HPDE6-E6E7 (cell line): ENCODE data around the gene CDC25C.
"Not testable (repeated sequence)": the region's sequence is repeated elsewhere in the genome, so short reads cannot be mapped to it uniquely, and the experiment has no call there.

Experiments
- DNase-seq: peaks from one replicate; pipeline ENCODE4 v3.0.0; 2011; ENCODE audit warnings: missing footprints; ENCODE audit errors: extremely low spot score

Gene CDC25C

DNA sequence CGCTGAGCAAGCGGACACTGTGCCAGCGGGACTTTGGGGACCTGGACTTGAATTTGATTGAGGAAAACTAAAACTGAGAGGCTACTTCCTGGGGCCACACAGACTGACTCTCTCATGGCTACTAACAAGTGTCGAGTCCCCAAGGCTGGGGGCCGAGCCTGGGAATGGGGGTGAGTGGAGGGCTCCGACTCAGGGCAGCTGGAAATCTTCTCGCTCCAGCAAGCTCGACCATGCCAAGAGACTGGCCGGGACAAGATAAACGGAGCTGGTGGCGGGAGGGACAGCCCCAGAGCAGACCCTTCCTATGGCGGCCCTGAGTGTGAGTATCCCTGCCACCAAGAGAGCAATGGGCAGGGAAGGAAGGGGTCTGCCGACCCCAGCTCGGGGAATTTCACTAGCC lies 15.3 kb upstream of the CDC25C start:
- DNase-seq, result no peak

DNA sequence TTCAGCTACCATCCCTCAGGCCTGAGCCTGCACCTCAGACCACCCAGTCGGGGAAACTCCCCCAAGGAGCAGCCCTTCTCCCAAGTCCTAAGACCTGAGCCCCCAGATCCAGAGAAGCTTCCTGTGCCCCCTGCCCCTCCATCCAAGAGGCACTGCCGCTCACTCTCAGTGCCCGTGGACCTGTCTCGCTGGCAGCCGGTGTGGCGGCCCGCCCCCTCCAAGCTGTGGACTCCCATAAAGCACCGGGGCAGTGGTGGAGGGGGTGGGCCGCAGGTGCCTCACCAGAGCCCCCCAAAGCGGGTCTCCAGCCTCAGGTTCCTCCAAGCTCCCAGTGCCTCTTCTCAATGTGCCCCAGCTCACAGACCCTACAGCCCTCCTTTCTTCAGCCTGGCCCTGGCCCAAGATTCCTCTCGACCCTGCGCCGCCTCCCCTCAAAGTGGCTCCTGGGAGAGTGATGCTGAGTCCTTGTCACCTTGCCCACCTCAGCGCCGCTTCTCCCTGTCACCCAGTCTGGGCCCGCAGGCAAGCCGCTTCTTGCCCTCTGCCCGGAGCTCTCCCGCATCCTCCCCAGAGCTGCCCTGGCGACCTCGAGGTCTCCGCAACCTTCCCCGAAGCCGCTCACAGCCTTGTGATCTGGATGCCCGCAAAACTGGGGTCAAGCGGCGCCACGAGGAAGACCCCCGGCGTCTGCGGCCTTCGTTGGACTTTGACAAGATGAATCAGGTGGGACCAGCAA lies 13.5 kb upstream of the CDC25C start:
- no peak for DNase-seq

DNA sequence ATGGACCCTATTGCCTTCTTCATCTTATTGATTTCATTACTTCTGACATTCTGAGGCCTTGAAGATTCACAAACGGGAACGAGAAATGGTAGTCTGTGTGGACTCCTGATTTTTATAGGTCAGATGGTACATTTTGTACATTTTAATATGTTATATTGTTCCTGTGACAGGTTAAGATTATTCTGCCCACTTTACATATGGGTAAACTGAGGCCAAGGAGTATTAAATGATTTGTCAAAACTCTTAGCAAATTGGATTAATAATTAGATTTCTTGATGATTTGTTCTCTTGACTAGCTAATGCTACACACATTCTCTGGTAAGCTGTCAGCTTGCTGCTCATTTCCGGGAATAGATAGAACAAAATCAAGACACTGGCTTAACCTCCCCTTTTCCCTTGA lies 8.4 kb upstream of the CDC25C start:
- no peak for DNase-seq

DNA sequence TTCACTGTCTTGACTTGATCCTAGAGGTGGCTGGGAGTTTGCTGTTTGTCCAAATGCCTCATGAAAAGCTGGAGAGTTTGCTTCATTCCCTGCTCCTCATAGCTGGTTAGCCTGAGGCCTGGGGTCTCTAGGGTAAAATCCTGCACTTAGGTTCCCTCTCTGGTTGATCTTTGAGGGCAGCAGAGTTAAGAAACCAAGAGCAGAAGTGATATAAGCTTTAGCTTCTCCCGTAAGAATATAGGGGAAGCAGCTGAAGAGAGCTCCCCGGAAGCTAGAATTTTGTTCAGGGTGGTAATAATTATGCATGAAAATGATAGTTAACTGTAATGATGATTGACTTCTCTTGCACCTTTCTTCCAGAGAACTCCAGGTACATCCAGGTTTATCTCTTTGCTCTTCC lies 7.9 kb upstream of the CDC25C start:
- DNase-seq, result no peak

DNA sequence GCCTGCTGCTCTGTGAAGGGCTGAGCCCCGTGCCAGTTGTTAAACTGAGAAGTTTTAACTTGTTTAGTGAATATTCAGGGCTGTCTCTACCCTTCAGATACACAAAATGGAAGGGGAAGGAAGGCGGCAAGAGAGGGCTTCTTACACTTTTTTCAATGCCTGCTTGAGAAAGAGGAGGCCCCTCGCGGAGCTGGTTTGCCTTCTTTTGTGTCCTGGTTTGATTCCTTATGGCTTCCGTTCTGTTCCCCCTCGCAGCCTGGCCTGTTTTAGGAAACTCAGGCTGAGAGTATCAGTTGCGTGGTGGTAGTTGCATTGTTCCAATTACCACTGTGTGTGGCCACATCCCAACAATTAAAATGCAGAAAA lies 7.5 kb upstream of the CDC25C start:
- DNase-seq, result no peak

DNA sequence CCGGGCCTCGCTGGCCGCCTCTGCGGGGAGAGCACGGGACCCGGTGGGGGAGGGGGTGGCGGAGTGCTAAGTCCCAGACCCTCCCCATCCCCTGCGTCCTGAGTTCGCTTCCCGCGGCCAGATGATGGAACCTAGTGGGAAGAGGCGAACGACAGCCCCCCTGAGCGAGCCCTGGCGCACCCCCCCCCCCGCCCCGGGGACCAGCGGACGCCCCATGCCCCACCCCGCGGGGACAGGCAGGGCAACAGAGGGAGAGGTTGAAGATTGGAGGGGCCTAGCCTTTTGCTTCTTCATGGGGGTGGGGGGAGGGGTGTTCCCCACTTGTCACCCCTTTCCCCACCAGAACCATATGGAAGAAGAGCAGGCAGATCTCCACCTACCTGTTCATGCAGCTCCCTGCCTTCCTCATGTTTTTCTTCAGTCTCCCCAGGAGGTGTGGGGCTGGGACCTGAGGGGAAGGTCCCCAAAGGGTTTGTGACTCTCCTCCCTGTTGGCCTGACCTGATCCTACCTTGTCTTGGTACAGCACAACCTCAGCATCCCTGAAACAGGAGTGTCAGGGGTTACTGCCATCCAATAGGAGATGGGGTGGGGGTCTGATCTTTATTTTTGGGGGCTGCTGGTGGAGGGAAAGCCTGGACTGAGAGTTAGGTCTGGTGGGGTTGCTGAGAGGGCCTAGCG lies 6.9 kb upstream of the CDC25C start:
- no peak for DNase-seq

DNA sequence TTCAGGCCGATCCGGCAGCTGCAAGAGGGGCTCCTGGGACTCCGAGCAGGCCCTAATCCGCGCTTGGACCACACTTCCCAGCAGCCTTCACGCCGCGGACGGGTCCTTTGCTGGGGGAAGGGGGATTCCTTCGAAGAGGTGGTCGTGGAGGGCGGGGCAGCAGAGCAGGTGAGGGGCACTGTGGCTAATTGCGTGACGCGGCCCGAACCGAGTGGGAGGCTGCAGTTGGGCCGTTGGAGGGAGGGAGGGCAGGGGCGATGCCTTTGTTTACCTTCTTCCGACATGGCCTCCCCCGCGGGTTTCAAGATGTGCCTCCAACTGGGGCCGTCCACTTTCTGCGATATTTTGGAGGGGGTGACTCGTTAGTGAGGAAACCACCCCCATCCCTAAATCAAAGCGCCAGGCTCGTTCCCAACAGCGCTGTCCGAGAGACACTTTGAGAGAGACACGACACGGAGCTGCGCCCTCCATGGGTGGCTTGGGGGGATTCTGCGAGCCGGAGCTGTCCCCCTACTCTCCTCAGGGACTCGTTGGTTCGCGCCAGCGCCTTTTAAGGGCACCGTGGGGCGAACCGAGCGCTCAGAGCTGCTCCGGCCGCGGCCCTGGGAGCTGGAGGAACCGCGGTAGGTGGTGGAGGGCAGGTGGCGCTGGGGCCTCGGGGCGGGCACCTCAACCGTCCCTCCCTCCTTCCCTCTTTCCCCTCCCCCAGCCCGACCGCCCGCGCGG lies 6.2 kb upstream of the CDC25C start, which contains the start of gene FAM53C:
TSS of gene FAM53C (plus strand) at position 582 of the 726 bp plus-strand sequence. CDS start 3,070 bp downstream, outside the sequence.
- peak; percentile 79 for DNase-seq

DNA sequence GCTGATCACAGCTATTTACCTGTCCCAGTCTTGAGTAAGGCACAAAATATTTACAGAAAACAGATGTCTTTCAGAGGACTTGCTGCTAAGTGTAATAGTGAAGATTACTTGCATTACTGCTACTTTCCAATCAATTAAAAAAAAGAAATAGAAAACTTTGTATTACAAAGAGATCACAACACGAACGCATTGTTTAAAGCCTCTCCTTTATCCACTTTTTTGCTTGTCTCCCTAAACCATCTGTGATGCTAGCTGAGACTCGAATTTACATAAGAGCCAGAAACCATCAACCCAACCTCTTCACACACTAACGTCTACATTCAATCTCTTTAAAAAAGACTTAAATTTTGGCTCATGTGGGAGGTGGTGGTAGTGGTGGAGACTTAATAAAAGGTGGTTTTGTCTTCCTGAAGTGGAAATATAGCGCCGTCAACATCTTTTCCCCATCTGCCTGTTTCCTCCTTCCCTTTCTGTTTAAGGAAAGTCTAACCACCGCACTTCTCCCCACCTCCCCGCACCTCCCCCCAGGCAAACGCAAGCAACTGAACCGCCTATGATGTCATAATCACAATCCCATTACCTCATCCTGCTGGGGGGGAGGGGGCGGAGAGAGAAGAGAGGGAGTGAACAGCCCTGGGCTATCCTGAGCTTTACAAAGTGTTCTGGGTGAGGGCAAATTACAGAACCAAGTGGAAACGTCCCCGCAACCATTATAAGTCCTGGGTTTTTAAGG lies 5.5 kb upstream of the CDC25C start:
- DNase-seq, result peak; percentile 33

DNA sequence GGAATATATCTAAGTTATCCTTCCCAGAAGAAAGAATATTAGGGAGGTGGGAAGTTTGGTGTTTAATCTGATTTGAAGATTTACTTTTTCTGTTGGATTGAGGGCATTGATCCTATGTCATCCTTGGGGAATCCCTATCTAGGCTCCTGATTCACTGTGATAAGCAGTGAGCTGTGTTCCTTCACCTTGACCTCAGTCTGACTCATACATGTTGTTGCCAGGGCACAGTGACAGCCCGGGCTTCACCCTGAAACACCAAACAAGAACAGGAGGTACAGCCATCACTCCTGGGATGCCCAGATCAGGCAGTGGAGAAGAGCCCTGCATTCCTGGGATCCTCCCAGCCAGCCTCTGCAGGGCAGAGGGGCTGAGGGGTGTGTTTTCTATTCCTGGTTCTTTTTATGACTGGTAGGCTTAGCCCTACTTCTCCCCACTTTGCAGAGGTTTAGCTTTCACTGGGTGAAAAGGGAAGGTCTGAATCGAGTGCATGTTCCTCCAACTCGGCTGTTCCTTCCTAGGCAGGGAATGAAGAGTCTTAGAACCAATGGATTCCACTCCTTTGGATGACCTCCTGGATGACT lies 3.4 kb upstream of the CDC25C start:
- peak; percentile 29 for DNase-seq

DNA sequence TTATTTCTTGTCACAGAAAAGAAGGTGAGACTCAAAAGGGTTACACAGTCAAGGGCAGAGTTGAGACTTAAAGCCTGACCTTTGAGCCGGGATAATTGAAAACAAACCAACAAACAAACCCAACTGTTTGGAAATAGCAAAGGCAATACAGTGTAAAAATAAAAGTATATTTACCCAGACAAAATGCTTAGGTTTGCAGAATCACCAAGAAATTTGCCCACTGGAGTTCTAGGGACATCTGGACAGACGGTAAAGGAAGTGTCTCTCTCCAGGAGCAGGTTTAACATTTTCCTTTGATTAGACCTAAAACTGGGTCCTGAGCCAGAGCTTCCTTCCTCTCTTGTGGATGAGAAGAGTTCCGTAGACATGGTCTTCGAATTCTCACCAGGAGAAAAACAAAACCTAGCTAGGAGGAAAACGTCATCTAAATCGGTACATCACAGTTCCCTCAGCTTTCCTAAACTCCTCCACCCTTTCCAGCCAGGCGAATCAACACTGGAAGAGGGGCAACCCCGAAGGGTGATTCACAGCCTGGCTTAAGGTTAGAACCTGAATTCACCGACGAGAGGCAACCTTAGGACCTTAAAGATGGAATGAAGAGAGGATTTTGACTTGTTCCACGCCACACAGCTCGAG lies 673 bp downstream of the CDC25C start:
- no peak for DNase-seq

DNA sequence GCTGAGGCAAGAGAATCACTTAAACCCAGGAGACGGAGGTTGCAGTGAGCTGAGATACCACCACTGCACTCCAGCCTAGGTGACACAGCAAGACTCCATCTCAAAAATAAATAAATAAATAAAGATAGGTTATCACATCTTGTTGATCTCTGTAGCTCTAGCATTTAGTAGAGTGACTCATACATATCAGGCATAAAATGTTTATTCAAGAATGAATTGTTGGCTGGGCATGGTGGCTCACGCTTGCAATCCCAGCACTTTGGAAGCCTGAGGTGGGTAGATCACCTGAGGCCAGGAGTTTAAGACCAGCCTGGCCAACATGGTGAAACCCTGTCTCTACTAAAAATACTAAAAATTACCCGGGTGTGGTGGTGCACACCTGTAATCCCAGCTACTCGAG lies 13.4 kb downstream of the CDC25C start:
- DNase-seq, result not testable (repeated sequence)

DNA sequence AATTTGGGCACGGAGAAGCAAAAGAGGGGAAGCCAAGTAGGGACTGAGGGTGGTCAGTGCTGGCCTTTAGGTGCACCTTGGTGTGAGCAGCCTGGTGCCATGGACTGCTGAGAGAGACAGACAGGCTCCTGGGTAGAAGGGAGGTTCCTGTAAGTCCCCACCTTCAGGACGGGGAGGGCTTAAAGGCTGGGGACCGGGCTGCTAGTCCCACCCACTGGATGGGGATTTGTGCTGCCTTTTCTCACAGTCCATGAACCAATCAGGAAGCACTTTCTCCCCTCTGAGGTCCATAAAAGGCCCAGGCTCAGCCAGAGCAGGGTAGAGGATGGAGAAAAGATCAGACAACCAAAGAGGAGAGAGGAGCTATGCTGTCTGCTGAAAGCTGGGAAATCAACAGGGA lies 15.2 kb downstream of the CDC25C start:
- no peak for DNase-seq

DNA sequence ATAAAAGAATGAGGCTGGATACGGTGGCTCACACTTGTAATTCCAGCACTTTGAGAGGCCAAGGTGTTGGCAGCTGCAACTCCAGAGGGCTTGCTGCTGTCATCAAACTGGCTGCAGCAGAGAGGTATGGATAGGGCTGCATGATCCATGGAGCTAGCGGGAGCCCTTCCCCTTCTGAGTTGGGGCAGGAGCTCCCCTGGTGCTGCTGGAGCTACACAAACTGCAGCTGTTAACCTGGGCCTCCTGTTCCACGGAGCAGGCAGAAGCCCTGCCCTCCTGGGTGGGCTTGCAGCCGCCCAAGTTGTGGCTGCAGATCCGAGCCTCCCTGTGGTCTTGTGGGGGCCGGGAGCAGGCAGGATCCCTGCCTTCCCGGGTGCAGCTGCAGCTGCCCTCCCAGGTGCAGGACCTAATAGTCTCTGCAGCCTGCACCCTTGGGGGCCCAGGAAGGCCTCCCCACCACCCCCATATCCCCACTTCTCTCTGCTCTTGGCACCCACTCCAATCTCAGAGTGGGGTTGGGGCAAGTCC lies 15.8 kb downstream of the CDC25C start:
- DNase-seq, result no peak

DNA sequence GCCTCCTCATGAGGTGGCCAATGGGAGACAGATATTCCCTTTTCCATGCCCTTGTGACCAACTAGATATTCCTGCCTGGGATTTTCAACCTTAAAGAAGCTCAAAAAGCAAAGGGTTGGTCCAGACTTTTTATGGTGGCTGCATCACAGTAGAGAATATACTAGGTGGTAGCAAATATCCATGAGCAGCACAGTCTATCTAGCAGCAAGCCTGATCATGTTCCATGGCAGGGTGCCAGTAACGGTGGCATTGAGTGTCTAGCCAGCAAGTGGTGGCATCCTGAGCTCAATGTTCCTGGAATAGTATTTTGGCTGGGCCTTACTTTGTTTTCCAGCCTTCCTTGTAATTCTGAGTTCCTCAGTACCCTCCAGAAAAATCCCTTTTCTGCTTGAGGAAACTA lies 25.8 kb downstream of the CDC25C start:
- peak; percentile 34 for DNase-seq

DNA sequence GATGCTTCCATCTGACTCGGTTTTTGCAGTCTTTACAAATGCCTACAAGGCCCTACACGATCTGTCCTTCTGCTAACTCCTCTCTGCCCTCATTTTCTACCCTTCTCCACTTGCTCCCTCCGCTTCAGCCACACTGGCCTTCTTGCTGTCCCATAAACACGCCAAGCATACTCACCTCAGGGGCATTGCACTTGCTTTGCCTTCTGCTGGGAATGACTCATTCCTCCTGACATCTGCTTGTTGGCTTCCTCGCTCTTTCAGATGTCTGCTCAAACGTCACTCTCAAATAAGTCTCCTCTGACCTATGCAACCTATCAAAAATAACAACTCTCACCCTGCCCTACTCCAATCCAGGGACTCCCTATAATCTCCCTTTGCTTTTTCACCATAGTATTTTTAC lies 28.2 kb downstream of the CDC25C start:
- peak; percentile 41 for DNase-seq

DNA sequence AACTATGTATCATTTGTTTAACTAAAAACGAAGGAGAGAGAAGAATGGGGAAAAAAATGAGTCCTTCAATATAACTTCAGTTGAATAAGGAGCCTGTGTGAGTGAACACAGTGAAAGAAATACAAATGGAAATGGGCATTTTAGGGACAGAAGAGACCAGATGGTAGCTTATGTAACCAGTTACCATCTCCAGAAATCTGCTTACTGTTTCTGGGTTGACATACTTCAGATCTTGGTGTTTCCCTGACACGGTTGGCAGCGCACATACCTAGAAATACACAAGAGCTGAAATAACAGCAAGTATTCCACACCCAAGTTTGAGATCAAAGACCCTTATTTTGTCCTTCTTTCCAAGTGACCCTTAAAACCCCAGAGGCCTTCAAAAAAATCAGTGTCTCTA lies 42.3 kb downstream of the CDC25C start:
- DNase-seq, result no peak

DNA sequence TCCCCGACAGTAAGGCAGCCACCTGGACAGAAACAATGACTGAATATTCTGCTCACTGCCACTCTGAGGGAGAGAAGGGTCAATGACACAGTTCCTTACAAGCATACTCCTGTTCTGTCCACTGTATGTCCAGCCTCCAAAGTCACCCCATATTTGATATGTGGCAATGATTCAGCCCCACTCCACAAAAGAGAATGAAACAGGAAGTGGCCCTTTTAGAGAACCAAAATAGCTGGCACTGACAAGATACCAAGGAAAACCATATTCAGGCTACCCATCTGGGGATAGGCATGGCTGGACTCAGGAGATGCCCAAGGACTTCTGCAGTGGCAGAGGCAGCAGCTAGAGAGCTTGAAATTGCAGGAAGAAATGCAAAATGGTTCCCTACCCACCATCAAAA lies 44.4 kb downstream of the CDC25C start:
- DNase-seq, result no peak

DNA sequence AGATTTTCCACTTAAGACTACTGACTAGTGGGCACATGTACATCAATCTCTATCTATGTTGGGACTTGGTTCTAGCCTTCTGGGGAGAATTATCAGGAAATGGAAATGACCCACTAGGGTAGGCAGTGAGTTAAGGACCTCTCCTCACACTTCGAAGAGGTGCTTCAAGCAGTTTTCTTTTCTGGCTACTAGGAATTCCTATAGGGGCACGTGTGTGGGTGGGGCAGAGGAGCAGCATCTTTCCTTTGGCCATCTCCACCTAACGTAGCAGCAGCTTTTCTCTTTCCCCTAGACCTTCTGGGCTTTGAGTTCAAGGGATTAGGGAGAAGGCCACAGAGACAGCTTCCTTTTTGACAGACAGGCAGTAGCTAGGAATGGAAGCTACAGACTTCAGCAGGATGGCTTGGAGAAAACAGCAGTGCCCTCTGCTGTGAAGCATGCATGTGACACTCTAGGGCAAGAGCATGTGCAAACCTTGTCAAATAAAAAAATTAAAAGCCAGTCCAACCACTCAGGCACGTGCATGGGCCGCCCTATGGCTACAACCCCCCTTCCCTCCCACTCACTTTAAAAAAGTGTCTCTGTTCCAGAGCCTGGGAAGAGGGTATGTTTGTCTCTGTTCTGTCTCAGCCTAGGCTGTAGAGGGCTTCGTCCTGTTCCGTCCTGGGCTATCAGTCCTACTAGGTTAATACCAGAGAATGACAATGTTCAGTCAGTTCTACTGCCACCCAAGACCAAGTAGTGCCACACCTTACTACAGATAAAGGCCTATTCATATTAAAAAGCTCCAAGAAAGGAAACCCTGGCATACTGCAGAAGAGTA lies 48.5 kb downstream of the CDC25C start:
- DNase-seq, result peak; percentile 49

DNA sequence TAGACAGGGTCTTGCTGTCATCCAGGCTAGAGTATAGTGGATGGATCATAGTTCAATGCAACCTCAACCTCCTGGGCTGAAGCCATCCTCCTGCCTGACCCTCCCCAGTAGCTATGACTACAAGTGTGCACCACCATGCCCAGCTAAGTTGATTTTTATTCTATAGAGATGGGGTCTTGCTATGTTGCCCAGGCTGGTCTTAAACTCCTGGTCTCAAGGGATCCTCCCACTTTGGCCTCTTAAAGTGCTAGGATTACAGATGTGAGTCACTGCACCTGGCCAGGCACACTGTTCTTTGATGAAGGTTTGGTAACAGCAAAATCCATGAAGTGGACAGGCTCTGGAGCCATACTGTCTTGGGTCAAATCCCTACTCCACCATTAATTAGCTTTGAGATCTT lies 50.7 kb downstream of the CDC25C start:
- no peak for DNase-seq

DNA sequence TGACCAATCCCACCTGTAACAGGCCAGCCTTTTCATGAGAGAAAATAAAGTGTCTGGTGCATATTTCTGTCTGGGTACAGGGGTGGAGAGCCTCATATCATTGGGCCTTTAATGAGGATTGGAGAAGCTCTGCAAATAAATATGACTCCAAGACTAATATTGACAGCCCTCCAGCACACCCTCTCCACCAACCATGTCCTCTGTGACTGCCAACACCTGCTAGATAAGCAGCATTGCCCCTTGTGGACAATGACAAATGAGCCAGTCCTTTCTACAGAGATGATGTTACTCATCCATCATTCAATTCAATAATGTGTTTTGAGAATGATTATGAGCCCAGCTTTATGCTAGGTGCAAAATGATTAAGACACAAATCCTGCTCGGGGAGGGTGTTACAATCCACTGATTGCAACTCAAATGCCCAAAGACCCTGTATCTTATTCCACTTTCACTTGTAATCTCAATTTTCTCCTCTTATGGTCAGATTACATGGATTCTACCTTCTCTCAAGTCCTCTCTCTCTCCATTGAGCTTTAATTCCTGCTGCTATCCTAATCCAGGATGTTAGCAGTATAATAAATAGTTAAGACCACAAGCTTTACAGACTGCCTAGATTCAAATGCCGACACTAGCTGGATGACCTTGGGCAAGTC lies 55.1 kb downstream of the CDC25C start:
- no peak for DNase-seq
